WTC11 (cell line): ENCODE results near the gene GARS1. TPM values are rescaled to one million over a fixed set of nuclear protein-coding genes. Genes with fewer than 3 reads are reported as not detected.
A peak's percentile ranks its signal among the peaks of the same experiment; 100 is the strongest.

Experiments used
- ATAC-seq: fragments of 200-7000 bp; cut with Tn5 transposase; 2 replicates; pipeline ENCODE4 v1.10.0; 2021; ENCODE audit warnings: mild to moderate bottlenecking, moderate library complexity
- CTCF ChIA-PET: fragments of 300-600 bp; sonication (Branson Sonifier 250); formaldehyde crosslinking; loops from one replicate; lab custom pipeline; 2021; ENCODE audit warnings: antibody characterized with exemption; lab: Charles Lee
- POLR2A ChIA-PET: fragments of 350-600 bp; sonication (Branson Sonifier 250); formaldehyde crosslinking; loops from one replicate; lab custom pipeline; 2021; ENCODE audit warnings: antibody characterized with exemption; lab: Charles Lee
- DNase-seq: peaks from one replicate; pipeline ENCODE4 v3.0.0; 2021; ENCODE audit warnings: low spot score
- H3K27ac Mint-ChIP-seq: 2 replicates; pipeline ENCODE4 v1.8.0; 2021; ENCODE audit warnings: mixed read lengths
- H3K27me3 Mint-ChIP-seq: 2 replicates; pipeline ENCODE4 v1.8.0; 2021; ENCODE audit warnings: low read depth, mild to moderate bottlenecking, moderate library complexity, mixed read lengths
- H3K36me3 Mint-ChIP-seq: 2 replicates; pipeline ENCODE4 v1.8.0; 2021; ENCODE audit warnings: mixed read lengths
- H3K4me1 Mint-ChIP-seq: 2 replicates; pipeline ENCODE4 v1.8.0; 2022; ENCODE audit warnings: mixed read lengths
- H3K4me3 Mint-ChIP-seq: 2 replicates; pipeline ENCODE4 v1.8.0; 2021; ENCODE audit warnings: mild to moderate bottlenecking, moderate library complexity, mixed read lengths
- H3K9me3 Mint-ChIP-seq: 2 replicates; pipeline ENCODE4 v1.8.0; 2021; ENCODE audit warnings: mixed read lengths
- AFF4 ChIP-seq: sonication (generic); formaldehyde crosslinking; IDR thresholded peaks from 2 replicates; pipeline ENCODE4 v1.8.1; 2023; ENCODE audit warnings: mild to moderate bottlenecking, missing genetic modification reagents, borderline replicate concordance
- CTCF ChIP-seq: fragments of 200-600 bp; IDR thresholded peaks from 2 replicates; pipeline ENCODE4 v1.8.0; 2022; ENCODE audit warnings: antibody characterized with exemption
- FOXJ3 ChIP-seq: sonication (generic); formaldehyde crosslinking; IDR thresholded peaks from 2 replicates; pipeline ENCODE4 v1.9.0; 2021; ENCODE audit warnings: missing genetic modification reagents, mild to moderate bottlenecking, borderline replicate concordance
- KAT7 ChIP-seq: sonication (generic); formaldehyde crosslinking; IDR thresholded peaks from 2 replicates; pipeline ENCODE4 v1.8.1; 2023; ENCODE audit warnings: missing genetic modification reagents, mild to moderate bottlenecking, borderline replicate concordance
- MAX ChIP-seq: sonication (generic); formaldehyde crosslinking; IDR thresholded peaks from 2 replicates; pipeline ENCODE4 v1.8.0; 2022; ENCODE audit warnings: mild to moderate bottlenecking, missing genetic modification reagents
- MXD4 ChIP-seq: fragments of 250-450 bp; sonication (Bioruptor Pico); IDR thresholded peaks from 2 replicates; pipeline ENCODE4 v1.8.0; 2021; ENCODE audit warnings: mild to moderate bottlenecking, moderate library complexity, borderline replicate concordance
- NFE2L1 ChIP-seq: sonication (generic); formaldehyde crosslinking; IDR thresholded peaks from 2 replicates; pipeline ENCODE4 v1.8.1; 2023; ENCODE audit warnings: missing genetic modification reagents
- NR2C2 ChIP-seq: sonication (generic); formaldehyde crosslinking; IDR thresholded peaks from 2 replicates; pipeline ENCODE4 v1.8.0; 2022; ENCODE audit warnings: mild to moderate bottlenecking, missing genetic modification reagents
- NR3C1 ChIP-seq: sonication (generic); formaldehyde crosslinking; conservative IDR thresholded peaks from 2 replicates; pipeline ENCODE4 v1.8.1; 2023; ENCODE audit warnings: low read depth, mild to moderate bottlenecking, missing genetic modification reagents
- PRRX2 ChIP-seq: fragments of 250-450 bp; sonication (Bioruptor Pico); IDR thresholded peaks from 2 replicates; pipeline ENCODE4 v1.8.0; 2021; ENCODE audit warnings: mild to moderate bottlenecking
- SMAD4 ChIP-seq: sonication (generic); formaldehyde crosslinking; IDR thresholded peaks from 2 replicates; pipeline ENCODE4 v1.8.0; 2022; ENCODE audit warnings: mild to moderate bottlenecking, missing genetic modification reagents
- ZNF232 ChIP-seq: sonication (generic); formaldehyde crosslinking; IDR thresholded peaks from 2 replicates; pipeline ENCODE4 v1.8.0; 2022; ENCODE audit warnings: mild to moderate bottlenecking, missing genetic modification reagents
- ZNF416 ChIP-seq: fragments of 250-450 bp; sonication (Bioruptor Pico); IDR thresholded peaks from 2 replicates; pipeline ENCODE4 v1.9.0; 2021; ENCODE audit warnings: mild to moderate bottlenecking, inconsistent platforms
- ZNF425 ChIP-seq: fragments of 250-450 bp; sonication (Bioruptor Pico); conservative IDR thresholded peaks from 2 replicates; pipeline ENCODE4 v1.9.0; 2021; ENCODE audit warnings: mild to moderate bottlenecking
- ZNF512 ChIP-seq: sonication (generic); formaldehyde crosslinking; IDR thresholded peaks from 2 replicates; pipeline ENCODE4 v1.8.1; 2022; ENCODE audit warnings: missing genetic modification reagents, borderline replicate concordance
- ZNF671 ChIP-seq: fragments of 250-450 bp; sonication (Bioruptor Pico); IDR thresholded peaks from 2 replicates; pipeline ENCODE4 v1.8.0; 2021; ENCODE audit warnings: mild to moderate bottlenecking
- total RNA-seq: library from RNA; stranded (reverse); gene quantifications from 3 replicates; pipeline ENCODE4 v1.2.3, GENCODE V29; 2021
- TF ChIP-seq, protein P1 (sequence below): sonication (generic); formaldehyde crosslinking; IDR thresholded peaks from 2 replicates; pipeline ENCODE4 v1.8.0; 2022; ENCODE audit warnings: mild to moderate bottlenecking, missing genetic modification reagents
- TF ChIP-seq, protein P2 (sequence below): sonication (generic); formaldehyde crosslinking; IDR thresholded peaks from 2 replicates; pipeline ENCODE4 v1.8.1; 2022; ENCODE audit warnings: low read depth, missing genetic modification reagents, borderline replicate concordance

The GARS1 gene
- total RNA-seq, 1 experiment from 2014 or later: 236 TPM

DNA sequence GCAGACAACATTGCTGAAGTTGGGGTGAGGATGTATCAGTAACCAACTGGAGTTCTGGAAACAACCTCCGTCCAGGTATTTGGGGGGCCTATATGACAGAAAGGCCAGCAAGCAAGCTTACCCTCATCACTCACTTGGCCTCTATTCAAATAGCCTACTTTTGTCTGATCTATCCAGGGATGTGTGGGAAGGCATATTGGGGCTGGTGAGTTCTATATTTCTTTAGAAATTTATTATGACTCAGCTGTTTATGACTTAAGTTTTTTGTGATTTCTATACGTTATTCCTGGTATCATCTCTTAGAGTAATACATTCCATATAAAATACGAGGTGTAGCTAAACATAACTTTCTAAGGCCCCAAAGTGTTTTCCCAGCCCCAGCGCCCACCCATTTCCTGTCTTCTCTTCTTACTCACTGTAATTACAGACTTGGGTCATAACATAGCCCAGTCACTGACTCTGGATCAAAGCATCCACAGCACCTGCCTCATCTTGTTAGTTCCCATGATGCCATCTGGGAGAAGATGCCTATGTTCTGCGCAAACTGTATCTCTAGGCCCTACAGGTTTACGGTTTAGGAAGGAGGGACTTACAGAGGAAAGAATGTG lies 18.1 kb downstream of the GARS1 start:
- TF ChIP-seq AFF4 (no peak), NR3C1 (CRISPR knock-in tag) (no peak), KAT7 (no peak), MAX (CRISPR knock-in tag) (no peak), CTCF (no peak), ZNF425 (no peak), ZNF232 (CRISPR knock-in tag) (no peak), PRRX2 (CRISPR knock-in tag) (no peak)
- TF ChIP-seq, all 79 proteins: peak for 0
- H3K4me1 Mint-ChIP-seq: no peaks in the 10 kb centered on the region
- no peaks in the 10 kb centered on the region for H3K9me3 Mint-ChIP-seq
- H3K27ac Mint-ChIP-seq: no peak overlapping the region
- ChIA-PET POLR2A (no interaction called here), CTCF (no interaction called here)
- DNase-seq (no peak), ATAC-seq (no peak)
- no peak overlapping the region for H3K4me3 Mint-ChIP-seq
- H3K27me3 Mint-ChIP-seq: no peaks in the 10 kb centered on the region
- H3K36me3 Mint-ChIP-seq: peaks cover 76% of the 10 kb centered on the region

GRCh38 chr7:30613366-30614325 lies 19.0 kb downstream of the GARS1 start:
- Mint-ChIP-seq H3K9me3 (no peaks in the 10 kb centered on the region), H3K36me3 (peaks cover 76% of the 10 kb centered on the region), H3K4me1 (no peaks in the 10 kb centered on the region), H3K4me3 (no peak overlapping the region), H3K27me3 (no peaks in the 10 kb centered on the region), H3K27ac (peak overlapping the region; percentile 13; the same call in 1 of the 2 replicates)
- no peak for DNase-seq
- ChIA-PET CTCF (no interaction called here), POLR2A (interaction anchor here (0.7 kb wide), 1 partner anchor 8 kb away, joined by 6 read pairs; no protein-coding TSS in a partner anchor)
- TF ChIP-seq PRRX2 (CRISPR knock-in tag) (no peak), ZNF512 (CRISPR knock-in tag) (no peak)
- ATAC-seq: no peak

DNA sequence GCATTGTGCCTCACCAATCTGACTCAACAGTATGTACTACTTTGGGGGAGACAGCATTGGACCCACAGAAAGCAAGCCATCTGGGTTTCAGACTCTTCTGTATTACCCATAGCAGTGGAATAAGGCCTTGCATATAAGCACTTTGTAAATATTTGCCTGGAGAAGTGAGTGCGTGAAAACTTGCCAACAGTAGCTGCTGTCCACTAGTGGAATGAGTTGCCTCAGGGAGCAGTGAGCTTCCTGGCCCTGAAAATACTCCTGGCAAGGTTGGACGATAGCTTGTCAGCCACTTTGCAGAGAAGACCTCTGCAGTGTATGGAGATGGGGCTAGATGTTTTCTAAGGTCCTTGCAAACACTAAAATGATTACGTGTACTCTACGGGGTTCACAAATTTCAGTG lies 21.6 kb downstream of the GARS1 start:
- Mint-ChIP-seq H3K36me3 (peaks cover 69% of the 10 kb centered on the region), H3K27ac (no peak overlapping the region), H3K4me3 (no peak overlapping the region), H3K27me3 (no peaks in the 10 kb centered on the region), H3K9me3 (no peaks in the 10 kb centered on the region), H3K4me1 (no peaks in the 10 kb centered on the region)
- DNase-seq (no peak), ATAC-seq (no peak)
- CTCF ChIA-PET: no interaction called here
- POLR2A ChIA-PET: no interaction called here
- TF ChIP-seq SMAD4 (CRISPR knock-in tag) (no peak), ZNF416 (CRISPR knock-in tag) (no peak), MXD4 (no peak), ZNF671 (CRISPR knock-in tag) (no peak), NFE2L1 (no peak), NR2C2 (CRISPR knock-in tag) (no peak), FOXJ3 (CRISPR knock-in tag) (no peak), PRRX2 (CRISPR knock-in tag) (no peak)
- TF ChIP-seq, protein P1, sequence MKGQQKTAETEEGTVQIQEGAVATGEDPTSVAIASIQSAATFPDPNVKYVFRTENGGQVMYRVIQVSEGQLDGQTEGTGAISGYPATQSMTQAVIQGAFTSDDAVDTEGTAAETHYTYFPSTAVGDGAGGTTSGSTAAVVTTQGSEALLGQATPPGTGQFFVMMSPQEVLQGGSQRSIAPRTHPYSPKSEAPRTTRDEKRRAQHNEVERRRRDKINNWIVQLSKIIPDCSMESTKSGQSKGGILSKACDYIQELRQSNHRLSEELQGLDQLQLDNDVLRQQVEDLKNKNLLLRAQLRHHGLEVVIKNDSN (CRISPR knock-in tag): no peak
- TF ChIP-seq, protein P2, sequence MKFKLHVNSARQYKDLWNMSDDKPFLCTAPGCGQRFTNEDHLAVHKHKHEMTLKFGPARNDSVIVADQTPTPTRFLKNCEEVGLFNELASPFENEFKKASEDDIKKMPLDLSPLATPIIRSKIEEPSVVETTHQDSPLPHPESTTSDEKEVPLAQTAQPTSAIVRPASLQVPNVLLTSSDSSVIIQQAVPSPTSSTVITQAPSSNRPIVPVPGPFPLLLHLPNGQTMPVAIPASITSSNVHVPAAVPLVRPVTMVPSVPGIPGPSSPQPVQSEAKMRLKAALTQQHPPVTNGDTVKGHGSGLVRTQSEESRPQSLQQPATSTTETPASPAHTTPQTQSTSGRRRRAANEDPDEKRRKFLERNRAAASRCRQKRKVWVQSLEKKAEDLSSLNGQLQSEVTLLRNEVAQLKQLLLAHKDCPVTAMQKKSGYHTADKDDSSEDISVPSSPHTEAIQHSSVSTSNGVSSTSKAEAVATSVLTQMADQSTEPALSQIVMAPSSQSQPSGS (CRISPR knock-in tag): no peak
